Spleen (tissue), 11 donors: ENCODE results near the gene ZNF277. TPM values are rescaled to one million over a fixed set of nuclear protein-coding genes. Genes with fewer than 3 reads are reported as not detected.
A peak's percentile ranks its signal among the peaks of the same experiment; 100 is the strongest.

Experiments
- DNase-seq: peaks from one replicate; pipeline ENCODE4 v3.0.0-alpha.2; 2020
- H3K27ac ChIP-seq, 8 donors: fragments of 200-600 bp; sonication (generic) in 7 of 8; 1 replicate in 4 of 8; 2 replicates in 4 of 8; pipeline versions ENCODE4 v1.5.0 to v1.8.0; 2016 to 2021; ENCODE audit warnings: inconsistent platforms in 4 of 8, mild to moderate bottlenecking in 4 of 8, moderate library complexity in 1 of 8
- H3K27me3 ChIP-seq, 7 donors: fragments of 200-600 bp; sonication (generic) in 6 of 7; replicated peaks in 1 of 7; 1 replicate in 4 of 7; 2 replicates in 3 of 7; pipeline versions ENCODE4 v1.5.0 to v1.8.0; 2016 to 2021; ENCODE audit warnings: inconsistent platforms in 3 of 7, mild to moderate bottlenecking in 1 of 7
- H3K36me3 ChIP-seq, 6 donors: fragments of 200-600 bp; sonication (generic) in 5 of 6; 1 replicate in 4 of 6; 2 replicates in 2 of 6; pipeline versions ENCODE4 v1.5.0 to v1.8.0; 2016 to 2021; ENCODE audit warnings: inconsistent platforms in 2 of 6
- H3K4me1 ChIP-seq, 6 donors: fragments of 200-600 bp; sonication (generic) in 5 of 6; 1 replicate in 3 of 6; 2 replicates in 3 of 6; pipeline versions ENCODE4 v1.5.0 to v1.8.0; 2016 to 2021; ENCODE audit warnings: inconsistent platforms in 3 of 6
- H3K4me3 ChIP-seq, 8 donors: fragments of 200-600 bp; sonication (generic) in 7 of 8; 1 replicate in 4 of 8; 2 replicates in 4 of 8; pipeline versions ENCODE4 v1.5.0 to v1.8.0; 2016 to 2021; ENCODE audit warnings: inconsistent platforms in 4 of 8, mild to moderate bottlenecking in 4 of 8, moderate library complexity in 2 of 8
- H3K9me3 ChIP-seq, 8 donors: fragments of 200-600 bp; sonication (generic) in 7 of 8; 1 replicate in 4 of 8; 2 replicates in 4 of 8; pipeline versions ENCODE4 v1.5.0 to v1.8.0; 2016 to 2021; ENCODE audit warnings: inconsistent platforms in 4 of 8
- CTCF ChIP-seq, 11 experiments: fragments of 200-600 bp in 7 of 11; fragments of 450-650 bp in 4 of 11; sonication (generic) in 4 of 11; IDR thresholded peaks in 8 of 11; conservative IDR thresholded peaks in 3 of 11; 1 replicate in 7 of 11; 2 replicates in 4 of 11; pipeline versions ENCODE4 v1.4.0 to v1.8.0; 2016 to 2021; ENCODE audit warnings: antibody characterized with exemption in 11 of 11, inconsistent platforms in 4 of 11, mild to moderate bottlenecking in 1 of 11
- POLR2A ChIP-seq, 3 donors: fragments of 450-650 bp; IDR thresholded peaks; one replicate each; pipeline ENCODE4 v1.5.1; 2017; ENCODE audit warnings: antibody characterized with exemption in 3 of 3, mild to moderate bottlenecking in 1 of 3
- POLR2AphosphoS5 ChIP-seq, 3 donors: sonication (generic); formaldehyde crosslinking; IDR thresholded peaks; one replicate each; pipeline ENCODE4 v1.5.1; 2017; ENCODE audit warnings: antibody characterized with exemption in 3 of 3
- WGBS, 5 donors: extraction: QIAGEN DNeasy Blood & Tissue Kit in 3 of 5; methylation state at CpG; one replicate each; pipeline versions ENCODE4 v1.1.5 to v1.1.7; 2013 to 2018; 5-methylcytosine and 5-hydroxymethylcytosine counted together
- intact Hi-C: fragments of 100-400 bp; cut with DNase I; formaldehyde crosslinking; loops from one replicate; pipeline ENCODE4 v1.15.0; 2023; ENCODE audit warnings: low total_unique reads
- polyA plus RNA-seq, 3 donors: library from polyadenylated mRNA; stranded (reverse); fragments of 200-250 nt; gene quantifications; one replicate each; pipeline ENCODE4 v1.2.1, GENCODE V29; 2013
- total RNA-seq, 7 donors: library from RNA; depleted of rRNA in 3 of 7; stranded (reverse); fragments of >200 nt in 3 of 7; fragmentation: NEBNext Ultra II Directional in 4 of 7; extraction: Animal tissue kit (Norgen Biotek cat#: 25700) in 4 of 7; gene quantifications; one replicate each; pipeline versions ENCODE4 v1.1.0 to v1.2.1, GENCODE V29; 2016 to 2021
- donor health status: healthy with polysubstance abuse.
- donor health status: DM: no; HTN: no; CAD: no; lungs with moderate emphysema.
- donor health status: DM: no; HTN: no; CAD: no.
- donor health status: Bipolar disorder and iron deficiency.
- donor health status: healthy.
- donor health status: DM: no; HTN: no; CAD: no.
- donor health status: DM: yes; HTN: yes; CAD: no.

The ZNF277 gene
- total and polyA plus RNA-seq, 10 donors = 14.5 to 36.1 (median 19.6) TPM

DNA sequence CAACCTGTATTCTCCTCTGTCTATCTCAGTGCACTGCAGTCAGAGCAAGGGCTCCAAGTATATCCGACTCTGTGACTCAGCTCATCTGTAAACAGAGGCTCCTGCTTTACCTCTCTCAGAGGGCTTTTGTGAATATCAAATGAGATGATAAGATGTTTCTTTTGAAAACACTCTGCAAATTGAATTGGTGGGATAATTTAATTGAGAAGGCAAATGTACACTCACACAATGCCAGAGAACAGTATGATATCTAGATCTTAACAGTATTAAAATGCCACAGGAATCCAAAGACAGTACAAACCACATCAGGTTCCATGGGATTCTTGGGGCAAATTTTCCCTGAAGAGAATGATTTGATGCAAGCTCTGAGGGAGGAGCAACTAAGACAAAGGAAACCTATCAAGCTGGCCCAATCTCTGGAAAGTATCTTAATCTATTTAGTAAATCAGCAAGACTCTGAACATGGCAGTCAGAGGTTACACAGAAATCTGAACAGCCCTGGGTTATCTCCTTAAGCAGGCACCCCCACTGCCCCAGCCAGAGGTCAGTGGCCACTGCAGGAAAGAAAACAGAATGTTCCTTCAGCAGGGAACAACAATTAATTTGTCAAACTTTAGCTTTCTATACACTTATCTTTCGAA is 46.2 kb upstream of the ZNF277 start:
- no peak for TF ChIP-seq CTCF (IDR thresholded peaks at IDR 0.05 in 8 of 11, conservative IDR thresholded peaks at IDR 0.05 in 3 of 11)
- no peak for TF ChIP-seq POLR2A (IDR thresholded peaks at IDR 0.05)
- no peak for TF ChIP-seq POLR2AphosphoS5 (IDR thresholded peaks at IDR 0.05)
- Histone ChIP-seq H3K4me1 (peaks cover 0 to 30% (median 16%) of the 10 kb centered on the region in 6 donors), H3K36me3 (no peaks in the 10 kb centered on the region), H3K27ac (peak overlapping the region in 1 of 8 donors; percentile 30), H3K9me3 (no peaks in the 10 kb centered on the region), H3K27me3 (no peaks in the 10 kb centered on the region), H3K4me3 (no peak overlapping the region)
- intact Hi-C loops = no loop called here
- no peak for DNase-seq
- WGBS, 5 donors = 75 to 93% (median 77%) methylated on average over 2 of the region's 2 CpGs

DNA sequence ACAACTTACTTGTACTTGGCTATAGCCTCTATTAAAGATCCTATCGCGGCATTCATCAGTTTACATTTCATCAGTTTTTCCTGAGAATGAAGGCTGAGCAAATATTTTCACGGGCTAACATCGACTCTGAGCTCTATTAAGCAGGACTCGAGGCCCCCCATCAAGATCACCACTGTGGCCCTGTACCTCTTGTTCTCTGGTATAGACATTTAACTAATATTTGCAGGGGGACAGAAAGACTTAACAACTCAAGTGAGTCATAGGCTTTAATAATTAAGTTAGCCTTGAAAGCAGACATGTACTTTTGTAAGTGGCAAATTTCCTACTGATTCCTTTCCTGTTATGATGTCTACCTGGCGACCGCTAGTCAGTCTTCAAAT is 45.7 kb upstream of the ZNF277 start:
- peaks cover 0 to 30% (median 16%) of the 10 kb centered on the region in 6 donors for H3K4me1 ChIP-seq
- no peak for TF ChIP-seq POLR2A (IDR thresholded peaks at IDR 0.05)
- TF ChIP-seq POLR2AphosphoS5 (IDR thresholded peaks at IDR 0.05) = no peak
- no peak for TF ChIP-seq CTCF (IDR thresholded peaks at IDR 0.05 in 8 of 11, conservative IDR thresholded peaks at IDR 0.05 in 3 of 11)
- H3K36me3 ChIP-seq = no peaks in the 10 kb centered on the region
- H3K27ac ChIP-seq = peak overlapping the region in 1 of 8 donors; percentile 30
- no peaks in the 10 kb centered on the region for H3K9me3 ChIP-seq
- no peak overlapping the region for H3K4me3 ChIP-seq
- 64 to 81% (median 74%) methylated on average over 7 of the region's 7 CpGs for WGBS, 5 donors
- H3K27me3 ChIP-seq = no peaks in the 10 kb centered on the region
- intact Hi-C loops = no loop called here
- DNase-seq = no peak

DNA sequence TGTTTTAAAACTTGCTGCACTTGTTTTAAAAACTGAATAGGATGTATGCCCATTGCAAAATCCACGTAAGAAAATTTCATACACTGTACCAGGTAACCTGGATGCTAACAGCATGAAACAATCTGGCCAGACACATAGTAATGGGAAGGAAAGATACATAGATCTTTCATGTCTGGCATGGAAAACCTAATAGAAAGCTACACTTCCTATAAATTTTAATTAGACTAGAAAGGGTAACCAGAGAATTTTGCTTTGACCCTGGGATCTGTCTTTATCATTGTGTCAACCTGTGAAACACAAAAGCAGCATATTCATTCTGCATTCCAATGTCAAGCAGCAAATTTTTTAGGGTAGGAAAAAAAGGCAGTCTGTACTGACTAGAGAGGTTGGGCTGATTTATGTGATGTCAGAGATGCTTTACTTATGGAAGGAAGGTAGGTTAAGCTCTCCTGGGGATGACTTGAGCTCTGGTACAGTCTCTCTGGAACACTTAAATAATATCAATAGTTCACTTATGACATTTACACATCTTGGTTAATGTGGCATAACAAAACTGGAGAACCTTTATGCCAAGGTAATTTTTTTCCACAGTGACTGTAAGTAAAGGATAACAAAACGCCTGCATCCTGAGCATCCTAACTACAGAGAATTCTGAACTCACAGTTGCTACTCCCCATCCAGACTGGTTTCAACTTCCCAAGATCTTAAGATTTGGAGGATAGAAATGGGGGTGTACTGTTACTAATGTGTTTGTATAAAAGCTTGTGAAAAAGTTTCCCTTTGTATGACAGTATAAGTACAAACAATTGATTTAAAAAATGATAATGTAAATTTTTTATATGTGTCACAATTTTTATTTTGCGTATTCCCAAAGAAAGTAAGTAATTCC is 45.0 kb upstream of the ZNF277 start:
- H3K4me1 ChIP-seq = peaks cover 0 to 30% (median 16%) of the 10 kb centered on the region in 6 donors
- H3K9me3 ChIP-seq = no peaks in the 10 kb centered on the region
- TF ChIP-seq POLR2AphosphoS5 (IDR thresholded peaks at IDR 0.05) = no peak
- TF ChIP-seq CTCF (IDR thresholded peaks at IDR 0.05 in 8 of 11, conservative IDR thresholded peaks at IDR 0.05 in 3 of 11) = no peak
- TF ChIP-seq POLR2A (IDR thresholded peaks at IDR 0.05) = no peak
- H3K4me3 ChIP-seq = no peak overlapping the region
- no peaks in the 10 kb centered on the region for H3K27me3 ChIP-seq
- H3K27ac ChIP-seq = peak overlapping the region in 1 of 8 donors; percentile 30
- WGBS, 5 donors = 68 to 75% (median 74%) methylated on average over 3 of the region's 3 CpGs
- DNase-seq = no peak
- no peaks in the 10 kb centered on the region for H3K36me3 ChIP-seq
- intact Hi-C loops = no loop called here
